ENCODE data around the gene MGA. TPM values are rescaled to one million over a fixed set of nuclear protein-coding genes. Genes with fewer than 3 reads are reported as not detected.
A peak's percentile ranks its signal among the peaks of the same experiment; 100 is the strongest.

MGA gene
- polyA plus RNA-seq, 3 donors, result 2.7 to 6.9 (median 4.2) TPM

- peaks cover 17 to 22% of the 10 kb centered on the region in 2 donors for H3K4me1 ChIP-seq (ENCODE audit: control insufficient read depth in 1 of 2, insufficient read depth in 2 of 2, low read length in 2 of 2)
- H3K27ac Mint-ChIP-seq, result no peak overlapping the region
- H3K9me3 ChIP-seq (replicated peaks in 1 of 2; ENCODE audit: control insufficient read depth in 1 of 2, insufficient read depth in 1 of 2, low read length in 2 of 2), result no peaks in the 10 kb centered on the region
- peaks cover 22% of the 10 kb centered on the region for H3K4me1 Mint-ChIP-seq
- H3K27me3 ChIP-seq (ENCODE audit: control insufficient read depth in 2 of 2, insufficient read depth in 2 of 2, low read length in 2 of 2), result no peaks in the 10 kb centered on the region
- H3K36me3 Mint-ChIP-seq, result peaks cover 0 to 3% of the 10 kb centered on the region in 2 donors
- H3K79me2 ChIP-seq (ENCODE audit: insufficient read depth, low read length), result peaks cover 13% of the 10 kb centered on the region
- no peak overlapping the region for H2AFZ ChIP-seq (ENCODE audit: insufficient read depth, low read depth, low read length, poor library complexity, severe bottlenecking)
- H3K27ac ChIP-seq (ENCODE audit: low read depth in 1 of 2, low read length in 2 of 2), result no peak overlapping the region
- no peak overlapping the region for H3K4me3 Mint-ChIP-seq
- intact Hi-C loops (cut with micrococcal nuclease), result no loop called here
- no peak for DNase-seq
- TF ChIP-seq CTCF (IDR thresholded peaks at IDR 0.05), result no peak
- no peak overlapping the region for H3K4me2 ChIP-seq (replicated peaks; ENCODE audit: extremely low read depth, low read length, poor library complexity, severe bottlenecking)
- 100% methylated on average over 1 of the region's 3 CpGs for WGBS (ENCODE audit: insufficient coverage)
- no peaks in the 10 kb centered on the region for H3K27me3 Mint-ChIP-seq (ENCODE audit: low read depth in 3 of 3)
- H3K9me3 Mint-ChIP-seq, result no peaks in the 10 kb centered on the region
- no peaks in the 10 kb centered on the region for H3K36me3 ChIP-seq (replicated peaks in 1 of 2; ENCODE audit: control insufficient read depth in 1 of 2, insufficient read depth in 2 of 2, low read length in 2 of 2)
- H3K4me3 ChIP-seq (replicated peaks in 1 of 3; ENCODE audit: low read depth in 2 of 3, low read length in 3 of 3), result no peak overlapping the region
- H3K9ac ChIP-seq (ENCODE audit: insufficient read depth, low read length, poor library complexity, severe bottlenecking), result no peak overlapping the region
- no peaks in the 10 kb centered on the region for H4K20me1 ChIP-seq (ENCODE audit: insufficient read depth, low read length)
Observed at GRCh38 chr15:41631880-41632470, 28.2 kb upstream of the MGA start.

- peak overlapping the region in 1 of 2 donors; percentile 38 for H3K27ac ChIP-seq (ENCODE audit: low read depth in 1 of 2, low read length in 2 of 2)
- peak in 1 of 3 donors; percentile 10 for DNase-seq
- Mint-ChIP-seq H3K4me1 (peaks cover 22% of the 10 kb centered on the region), H3K4me3 (peak overlapping the region; percentile 28 to 54), H3K27me3 (ENCODE audit: low read depth in 3 of 3) (no peaks in the 10 kb centered on the region), H3K9me3 (no peaks in the 10 kb centered on the region), H3K36me3 (no peaks in the 10 kb centered on the region), H3K27ac (peak overlapping the region; percentile 5 to 81 (median 56))
- H3K9me3 ChIP-seq (replicated peaks in 1 of 2; ENCODE audit: control insufficient read depth in 1 of 2, insufficient read depth in 1 of 2, low read length in 2 of 2), result no peaks in the 10 kb centered on the region
- H3K4me1 ChIP-seq (ENCODE audit: control insufficient read depth in 1 of 2, insufficient read depth in 2 of 2, low read length in 2 of 2), result peaks cover 17 to 22% of the 10 kb centered on the region in 2 donors
- 63% methylated on average over 2 of the region's 4 CpGs for WGBS (ENCODE audit: insufficient coverage)
- H3K79me2 ChIP-seq (ENCODE audit: insufficient read depth, low read length), result peaks cover 10% of the 10 kb centered on the region
- peak overlapping the region; percentile 40 for H3K4me2 ChIP-seq (replicated peaks; ENCODE audit: extremely low read depth, low read length, poor library complexity, severe bottlenecking)
- peak overlapping the region in 1 of 3 experiments; percentile 8 for H3K4me3 ChIP-seq (replicated peaks in 1 of 3; ENCODE audit: low read depth in 2 of 3, low read length in 3 of 3)
- H3K9ac ChIP-seq (ENCODE audit: insufficient read depth, low read length, poor library complexity, severe bottlenecking), result peak overlapping the region; percentile 18
- H3K27me3 ChIP-seq (ENCODE audit: control insufficient read depth in 2 of 2, insufficient read depth in 2 of 2, low read length in 2 of 2), result no peaks in the 10 kb centered on the region
- intact Hi-C loops (cut with micrococcal nuclease), result no loop called here
- TF ChIP-seq CTCF (IDR thresholded peaks at IDR 0.05), result no peak
- H4K20me1 ChIP-seq (ENCODE audit: insufficient read depth, low read length), result no peaks in the 10 kb centered on the region
- H3K36me3 ChIP-seq (replicated peaks in 1 of 2; ENCODE audit: control insufficient read depth in 1 of 2, insufficient read depth in 2 of 2, low read length in 2 of 2), result no peaks in the 10 kb centered on the region
- H2AFZ ChIP-seq (ENCODE audit: insufficient read depth, low read depth, low read length, poor library complexity, severe bottlenecking), result peak overlapping the region; percentile 3
Observed at GRCh38 chr15:41633609-41634008, 26.6 kb upstream of the MGA start.
